Smooth muscle cell of the brain vasculature (primary cell): ENCODE measurements around the gene MAP3K4.

ENCODE experiments used
- DNase-seq: peaks from one replicate; pipeline ENCODE4 v3.0.0-alpha.2; 2012; ENCODE audit warnings: low read depth, low spot score

Gene MAP3K4, protein sequence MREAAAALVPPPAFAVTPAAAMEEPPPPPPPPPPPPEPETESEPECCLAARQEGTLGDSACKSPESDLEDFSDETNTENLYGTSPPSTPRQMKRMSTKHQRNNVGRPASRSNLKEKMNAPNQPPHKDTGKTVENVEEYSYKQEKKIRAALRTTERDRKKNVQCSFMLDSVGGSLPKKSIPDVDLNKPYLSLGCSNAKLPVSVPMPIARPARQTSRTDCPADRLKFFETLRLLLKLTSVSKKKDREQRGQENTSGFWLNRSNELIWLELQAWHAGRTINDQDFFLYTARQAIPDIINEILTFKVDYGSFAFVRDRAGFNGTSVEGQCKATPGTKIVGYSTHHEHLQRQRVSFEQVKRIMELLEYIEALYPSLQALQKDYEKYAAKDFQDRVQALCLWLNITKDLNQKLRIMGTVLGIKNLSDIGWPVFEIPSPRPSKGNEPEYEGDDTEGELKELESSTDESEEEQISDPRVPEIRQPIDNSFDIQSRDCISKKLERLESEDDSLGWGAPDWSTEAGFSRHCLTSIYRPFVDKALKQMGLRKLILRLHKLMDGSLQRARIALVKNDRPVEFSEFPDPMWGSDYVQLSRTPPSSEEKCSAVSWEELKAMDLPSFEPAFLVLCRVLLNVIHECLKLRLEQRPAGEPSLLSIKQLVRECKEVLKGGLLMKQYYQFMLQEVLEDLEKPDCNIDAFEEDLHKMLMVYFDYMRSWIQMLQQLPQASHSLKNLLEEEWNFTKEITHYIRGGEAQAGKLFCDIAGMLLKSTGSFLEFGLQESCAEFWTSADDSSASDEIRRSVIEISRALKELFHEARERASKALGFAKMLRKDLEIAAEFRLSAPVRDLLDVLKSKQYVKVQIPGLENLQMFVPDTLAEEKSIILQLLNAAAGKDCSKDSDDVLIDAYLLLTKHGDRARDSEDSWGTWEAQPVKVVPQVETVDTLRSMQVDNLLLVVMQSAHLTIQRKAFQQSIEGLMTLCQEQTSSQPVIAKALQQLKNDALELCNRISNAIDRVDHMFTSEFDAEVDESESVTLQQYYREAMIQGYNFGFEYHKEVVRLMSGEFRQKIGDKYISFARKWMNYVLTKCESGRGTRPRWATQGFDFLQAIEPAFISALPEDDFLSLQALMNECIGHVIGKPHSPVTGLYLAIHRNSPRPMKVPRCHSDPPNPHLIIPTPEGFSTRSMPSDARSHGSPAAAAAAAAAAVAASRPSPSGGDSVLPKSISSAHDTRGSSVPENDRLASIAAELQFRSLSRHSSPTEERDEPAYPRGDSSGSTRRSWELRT (N-terminal part only)

DNA sequence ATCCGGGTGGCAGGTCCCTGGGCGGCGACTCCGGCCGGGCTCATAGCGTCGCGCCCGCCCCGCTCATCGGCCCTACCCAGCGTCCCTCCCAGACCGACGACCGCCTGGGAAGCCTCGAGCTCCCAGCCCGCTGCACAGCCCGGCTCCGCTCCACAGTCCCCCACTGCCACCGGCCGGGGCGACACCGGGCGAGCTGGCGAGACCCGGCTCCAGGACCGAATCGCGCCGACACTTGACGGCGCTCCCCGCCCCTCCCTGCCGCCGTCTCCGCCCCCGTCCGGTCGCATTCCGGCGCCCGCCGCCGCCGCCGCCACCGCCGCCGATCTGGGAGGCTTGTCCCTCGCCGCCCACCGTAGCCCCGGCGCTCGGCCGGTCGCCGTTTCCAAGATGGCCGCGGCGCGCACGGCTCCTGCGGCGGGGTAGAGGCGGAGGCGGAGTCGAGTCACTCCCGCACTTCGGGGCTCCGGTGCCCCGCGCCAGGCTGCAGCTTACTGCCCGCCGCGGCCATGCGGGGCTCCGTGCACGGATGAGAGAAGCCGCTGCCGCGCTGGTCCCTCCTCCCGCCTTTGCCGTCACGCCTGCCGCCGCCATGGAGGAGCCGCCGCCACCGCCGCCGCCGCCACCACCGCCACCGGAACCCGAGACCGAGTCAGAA, at the start of gene MAP3K4:
Gene MAP3K4 (plus strand): TSS at position 364 of the 655 bp plus-strand sequence. CDS start 163 bp downstream, at position 527.
- no peak for DNase-seq

DNA sequence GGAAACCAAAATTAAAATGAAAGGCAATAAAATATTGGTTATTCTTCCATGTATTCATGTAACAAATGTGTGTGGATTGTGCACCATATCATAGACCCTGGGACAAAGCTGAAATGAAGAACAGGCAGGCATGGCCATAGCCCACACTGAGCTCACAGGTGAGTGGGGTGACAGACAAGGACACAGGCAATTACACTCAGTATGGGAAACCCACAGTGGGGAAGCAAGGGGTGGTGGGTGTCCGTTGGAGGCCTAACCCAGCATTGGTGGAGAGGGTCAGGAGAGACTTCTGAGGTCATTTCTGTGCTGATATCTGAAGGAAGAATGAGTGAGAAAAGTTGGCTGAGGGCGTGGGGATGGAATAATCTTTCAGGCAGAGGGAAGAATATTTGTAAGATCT, 47.6 kb upstream of the MAP3K4 start:
- no peak for DNase-seq

DNA sequence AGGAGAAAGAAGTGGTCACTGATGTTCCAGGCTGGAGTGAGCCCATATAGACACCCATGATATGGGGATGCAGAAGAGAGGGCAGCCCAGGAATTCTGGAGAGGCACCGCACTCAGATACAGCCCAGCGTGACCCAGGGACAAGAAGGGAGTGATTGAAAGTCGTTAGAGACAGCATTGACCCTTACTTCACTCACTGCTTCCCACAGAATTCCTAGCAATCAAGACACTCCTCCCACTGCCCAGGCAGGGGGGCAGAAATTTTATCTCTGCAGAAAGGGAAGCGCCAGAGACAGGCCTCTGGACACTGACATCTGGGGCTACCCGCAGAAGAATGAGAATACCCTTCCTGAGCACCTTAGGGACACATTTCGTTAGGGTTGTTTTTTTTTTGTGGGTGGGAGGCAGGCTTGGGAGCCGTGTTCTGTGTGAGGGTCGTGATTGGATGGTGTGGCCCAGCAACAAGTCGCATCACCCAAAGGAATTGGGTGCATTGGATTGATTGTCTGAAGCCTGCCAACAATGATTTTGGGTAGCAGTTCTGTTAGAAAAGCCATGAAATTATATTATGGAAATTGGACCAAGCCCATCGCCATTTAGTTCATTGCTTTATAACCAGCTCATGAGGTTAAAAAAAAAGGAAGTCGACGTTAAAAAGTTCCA, 45.9 kb upstream of the MAP3K4 start:
- DNase-seq, result no peak

DNA sequence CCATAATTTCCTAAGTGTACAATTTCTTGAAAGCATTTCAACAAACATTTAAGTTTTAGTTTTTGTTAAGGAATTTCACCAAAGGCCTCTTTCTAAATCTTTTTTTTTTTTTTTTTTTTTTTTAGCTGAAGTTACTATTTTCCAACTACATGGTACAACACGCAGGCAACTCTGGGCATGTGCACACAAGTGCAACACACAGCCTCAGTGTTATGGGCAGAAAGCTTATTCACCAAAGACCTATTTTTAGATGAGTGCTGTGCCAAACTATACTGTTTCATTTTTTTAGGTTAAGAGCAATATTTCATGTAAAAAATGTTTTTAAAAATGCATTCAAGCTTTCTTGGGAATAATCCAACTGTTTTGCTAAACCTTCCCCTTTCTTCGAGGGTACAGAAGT, 42.0 kb upstream of the MAP3K4 start:
- no peak for DNase-seq

DNA sequence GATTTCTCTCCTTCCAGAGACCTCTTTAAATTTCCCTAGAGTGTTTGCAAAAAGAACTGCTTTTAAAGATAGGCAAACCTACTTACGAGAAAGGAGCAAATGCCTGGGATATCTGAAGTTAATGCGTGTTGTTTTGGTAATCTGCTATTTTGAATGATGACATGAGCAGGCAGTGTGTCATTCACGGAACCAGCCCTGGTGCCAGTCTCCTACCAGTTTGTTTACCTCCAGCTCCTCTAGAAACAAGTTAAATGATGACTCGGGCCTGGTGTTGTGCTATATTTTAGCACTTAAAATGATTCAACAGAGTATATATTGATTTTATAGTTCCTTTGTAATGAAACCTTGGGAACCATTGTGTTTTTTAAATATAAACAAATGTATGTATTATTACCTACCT, 41.1 kb upstream of the MAP3K4 start:
- DNase-seq, result no peak

DNA sequence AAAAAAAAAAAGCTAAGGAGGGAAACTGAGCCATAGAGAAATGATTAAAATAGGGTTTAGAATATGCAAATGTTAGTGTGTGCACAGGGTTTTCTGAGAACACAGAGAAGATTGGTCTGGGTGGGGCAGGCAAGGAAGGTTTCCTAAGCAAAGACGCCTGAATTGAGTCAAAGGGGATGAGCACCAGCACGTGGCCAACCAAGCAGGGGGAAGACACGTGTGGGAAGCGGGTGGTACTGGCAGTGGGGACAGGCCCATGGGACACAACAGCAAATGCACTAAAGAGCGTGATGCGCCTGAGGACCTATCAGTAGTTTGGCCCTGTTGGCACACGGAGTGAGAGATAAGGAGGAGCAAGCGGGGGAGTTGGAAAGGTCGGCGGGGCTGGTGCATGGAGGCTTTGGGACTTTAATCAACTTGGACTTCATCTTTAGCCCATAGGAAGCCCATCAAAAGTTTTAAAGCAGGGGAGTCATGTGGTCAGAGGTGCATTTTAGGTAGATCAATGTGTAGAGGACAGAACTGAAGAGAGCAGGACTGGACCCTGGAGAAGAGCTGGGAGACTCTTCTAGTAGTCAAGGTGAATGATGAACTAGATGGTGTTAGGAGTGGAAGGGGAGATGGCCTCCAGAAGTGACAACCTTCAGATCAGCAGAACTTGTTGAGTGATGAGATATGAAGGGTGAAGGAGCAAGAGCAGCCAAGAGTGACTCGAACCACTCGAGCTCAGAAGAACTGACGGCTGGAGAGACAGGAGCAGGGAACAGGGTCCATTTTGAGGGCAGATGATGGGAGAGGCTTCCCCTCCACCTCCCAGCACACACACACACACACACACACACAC, 40.2 kb upstream of the MAP3K4 start:
- DNase-seq, result no peak

DNA sequence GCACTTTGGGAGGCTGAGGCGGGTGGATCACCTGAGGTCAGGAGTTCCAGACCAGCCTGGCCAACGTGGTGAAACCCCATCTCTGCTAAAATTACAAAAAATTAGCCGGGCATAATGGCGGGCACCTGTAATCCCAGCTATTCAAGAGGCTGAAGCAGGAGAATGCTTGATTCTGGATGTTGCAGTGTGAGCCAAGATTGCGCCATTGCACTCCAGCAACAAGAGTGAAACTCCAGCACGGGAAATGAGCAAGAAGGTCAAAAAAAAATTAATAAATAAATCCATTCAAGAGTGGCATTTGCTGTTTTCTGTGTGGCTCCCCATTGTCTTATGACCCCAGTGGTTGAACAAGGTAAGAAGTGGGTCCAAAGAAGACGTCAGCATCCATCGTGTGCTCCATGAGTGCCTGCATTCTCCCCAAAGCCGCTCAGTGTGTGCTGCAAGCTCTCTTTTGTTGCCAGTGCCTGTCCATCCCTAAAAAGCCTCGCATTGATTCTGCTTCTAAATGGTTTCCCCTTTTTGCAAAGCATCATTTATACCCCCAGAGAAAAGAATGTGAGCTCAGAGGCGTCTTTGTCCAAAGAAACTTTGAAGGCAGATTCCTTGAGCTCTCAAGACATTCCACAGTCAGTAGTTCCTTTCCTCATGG, 38.8 kb upstream of the MAP3K4 start:
- no peak for DNase-seq

DNA sequence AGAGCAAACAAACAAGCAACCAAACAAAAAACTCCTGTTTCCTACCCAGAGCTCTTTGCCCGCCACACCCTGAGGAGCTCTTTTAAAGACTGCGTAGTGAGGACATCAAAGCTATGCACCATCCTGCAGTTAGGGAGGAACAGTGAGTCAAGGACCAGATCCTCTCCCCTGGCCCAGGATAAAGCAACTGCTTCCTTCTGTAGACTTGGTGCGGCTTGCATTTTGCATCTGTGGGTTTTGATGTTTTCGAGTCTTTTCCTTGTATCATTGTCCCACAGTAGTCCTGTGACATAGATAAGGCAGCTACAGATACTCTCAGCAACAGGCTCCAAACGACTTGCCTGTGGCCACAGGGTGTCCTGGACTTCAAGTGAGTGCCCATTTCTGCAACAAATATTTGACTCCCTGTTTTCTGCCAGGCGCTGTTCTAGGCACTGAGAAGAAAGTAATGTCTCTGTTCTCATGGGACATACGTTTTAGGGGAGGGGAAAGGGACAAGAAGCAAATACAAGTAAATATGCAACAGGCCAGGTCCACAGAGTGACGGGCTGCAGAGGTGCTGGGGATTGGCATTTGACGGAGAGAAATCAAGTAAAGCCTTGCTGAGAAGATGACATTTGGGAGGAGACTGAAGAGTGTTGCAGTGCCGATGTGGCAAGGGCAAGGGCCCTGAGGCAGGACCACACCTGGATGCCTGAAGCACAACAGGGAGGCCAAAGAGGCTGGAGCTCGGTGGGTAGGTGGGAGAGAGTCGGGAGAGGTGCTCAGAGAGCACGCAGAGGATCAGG, 35.9 kb upstream of the MAP3K4 start:
- no peak for DNase-seq

DNA sequence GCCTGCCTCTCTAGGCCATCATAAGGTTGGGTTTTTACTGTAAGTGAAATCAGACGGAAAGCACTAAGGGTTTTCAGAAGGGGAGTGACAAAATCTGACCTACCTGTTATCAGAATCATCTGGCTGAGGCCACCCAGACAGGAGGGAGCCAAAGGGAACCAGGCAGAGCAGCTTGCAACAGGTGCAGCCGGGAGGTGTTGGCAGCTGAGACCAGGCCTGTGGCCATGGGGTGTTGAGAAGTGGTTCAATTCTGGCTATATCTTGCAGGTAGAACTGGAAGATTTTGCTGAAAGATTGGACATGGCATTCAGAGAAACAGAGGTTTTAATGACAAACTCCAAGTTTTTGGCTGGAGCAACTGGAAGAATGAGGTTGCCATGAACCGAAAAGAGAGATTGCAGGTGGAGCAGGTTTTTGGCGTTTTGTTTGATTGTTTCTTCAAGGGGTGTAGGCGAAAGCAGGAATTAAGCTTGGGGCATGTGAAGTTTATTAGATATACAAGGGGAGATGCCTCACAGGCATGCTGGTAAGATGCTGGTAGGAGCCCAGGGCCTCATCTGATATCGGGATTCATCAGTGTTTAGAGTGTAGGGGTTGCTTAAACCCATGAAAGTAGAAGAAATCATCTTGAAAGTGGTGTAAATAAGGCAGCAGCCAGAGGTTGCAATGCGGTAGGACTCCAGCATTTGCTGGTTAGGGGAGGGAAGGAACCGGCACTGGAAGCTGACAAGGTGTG, 35.1 kb upstream of the MAP3K4 start:
- no peak for DNase-seq

DNA sequence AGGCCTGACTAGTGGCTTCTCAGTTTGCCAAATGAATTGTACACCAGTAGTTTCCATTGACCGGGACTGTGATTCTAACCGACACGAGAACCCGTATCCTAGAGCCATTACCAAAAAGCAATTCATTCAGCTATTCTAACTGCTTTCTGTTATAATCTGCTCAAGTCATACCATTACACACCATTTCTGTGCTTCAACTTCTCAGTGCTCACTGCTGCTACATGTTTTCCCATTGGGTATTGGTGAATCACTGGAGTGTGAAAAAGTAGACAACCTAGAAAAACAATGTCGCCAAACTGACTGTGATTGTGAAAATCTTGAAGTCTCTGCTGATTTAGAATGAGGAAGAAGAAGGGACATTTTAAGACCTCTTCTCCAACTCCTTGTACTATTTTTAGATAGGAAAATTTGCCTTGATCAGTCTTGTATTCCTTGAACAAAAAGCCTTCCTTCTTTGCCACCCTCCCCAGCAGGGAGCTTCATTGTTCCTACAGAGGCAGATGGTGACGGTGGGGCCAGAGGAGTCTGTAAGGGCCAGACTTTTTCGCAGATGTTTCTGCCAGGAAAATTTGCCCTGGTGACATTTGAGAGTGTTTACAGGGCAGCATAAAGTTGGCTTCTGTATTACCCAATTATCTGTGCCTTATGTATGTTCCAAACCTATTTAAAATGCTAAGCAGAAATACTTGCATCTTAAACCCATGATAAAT, 31.7 kb upstream of the MAP3K4 start:
- no peak for DNase-seq

DNA sequence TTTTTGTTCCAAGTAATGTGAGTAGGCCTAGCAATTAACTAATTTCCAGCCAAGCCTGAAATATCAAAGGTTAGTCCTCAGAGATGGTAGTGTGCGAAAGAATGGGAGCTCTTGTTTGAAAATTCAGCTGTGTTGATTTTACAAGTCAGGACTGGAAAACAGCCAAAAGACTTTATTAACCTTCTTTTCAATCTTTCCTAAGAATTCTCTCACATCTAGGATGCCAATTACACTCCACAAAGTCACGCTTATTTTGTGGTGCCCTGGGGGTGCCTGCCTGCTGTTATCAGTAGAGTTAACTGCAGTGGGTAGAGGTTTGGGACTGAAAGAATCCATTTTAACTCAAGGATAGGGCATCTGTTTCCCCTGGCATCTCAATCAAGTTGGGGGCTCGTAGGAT, 30.7 kb upstream of the MAP3K4 start:
- DNase-seq, result no peak

DNA sequence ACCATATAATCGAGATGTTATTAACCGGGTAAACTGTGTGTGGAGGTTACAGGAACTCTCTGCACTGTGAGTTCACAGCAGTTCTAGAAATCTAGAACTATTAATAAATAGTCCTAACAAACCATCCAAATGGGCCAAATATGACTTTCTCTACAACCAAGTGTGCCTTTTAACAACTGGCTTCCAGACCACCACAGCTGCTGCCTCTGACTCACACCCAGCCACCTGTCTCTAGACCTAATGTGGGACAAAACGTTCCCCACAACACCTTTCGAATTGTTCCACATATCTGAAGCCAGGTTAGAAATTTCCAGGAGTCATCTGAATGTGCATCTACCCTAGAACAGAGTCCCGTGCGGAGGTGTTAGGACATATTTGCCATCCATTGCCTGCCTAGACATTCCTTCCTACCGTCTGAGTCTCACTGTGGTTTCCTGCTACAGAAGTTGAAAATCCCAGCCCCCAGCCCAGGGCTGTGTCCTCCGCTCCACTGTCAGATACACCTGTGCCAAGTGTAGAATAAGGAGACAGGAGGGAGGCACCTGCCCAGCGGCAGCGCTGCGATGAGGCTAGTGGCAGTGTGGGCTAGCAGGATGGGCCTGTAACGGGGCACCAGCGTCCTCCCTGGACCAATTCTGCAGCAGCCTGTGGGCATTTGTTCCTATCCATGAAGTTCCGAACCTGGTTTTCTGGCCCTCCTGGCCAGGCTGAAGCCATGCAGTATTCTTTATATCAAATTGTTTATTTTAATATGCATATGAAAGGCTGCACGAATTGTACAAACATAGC, 28.5 kb upstream of the MAP3K4 start:
- no peak for DNase-seq

DNA sequence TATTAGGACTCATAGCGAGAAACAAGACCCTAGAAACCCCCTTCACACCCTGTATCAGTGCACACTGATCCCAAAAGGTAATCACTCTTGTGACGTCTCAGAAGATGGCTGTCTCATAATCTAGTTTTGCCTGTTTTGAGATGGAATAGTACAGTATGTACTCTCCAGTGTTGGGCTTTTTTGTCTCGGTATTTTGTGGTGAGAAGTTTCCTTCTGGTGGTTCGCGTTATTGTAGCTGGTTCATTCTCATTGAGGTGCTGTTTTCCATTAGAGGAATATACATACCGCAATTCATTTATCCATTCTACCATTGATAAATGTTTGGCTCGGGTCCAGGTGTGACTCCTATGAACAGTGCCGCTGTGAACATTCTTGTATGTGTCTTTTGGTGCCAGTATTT, 27.9 kb upstream of the MAP3K4 start:
- DNase-seq, result no peak

DNA sequence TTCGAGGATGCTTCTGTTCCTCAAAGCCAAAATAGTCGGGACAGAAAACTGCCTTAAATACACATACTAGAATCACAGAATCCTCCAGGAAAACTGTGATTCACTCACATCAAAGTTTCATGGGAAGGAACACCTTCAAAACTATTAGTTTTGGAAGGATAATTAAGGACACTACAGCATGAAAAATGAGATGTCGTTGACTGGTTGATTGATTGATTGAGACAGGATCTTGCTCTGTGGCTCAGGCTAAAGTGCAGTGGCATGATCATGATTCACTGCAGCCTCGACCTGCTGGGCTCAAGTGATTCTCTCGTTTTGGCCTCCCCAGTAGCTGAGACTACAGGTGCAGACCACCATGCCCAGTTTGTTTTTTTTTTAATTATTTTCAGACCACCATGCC, 25.7 kb upstream of the MAP3K4 start:
- no peak for DNase-seq

DNA sequence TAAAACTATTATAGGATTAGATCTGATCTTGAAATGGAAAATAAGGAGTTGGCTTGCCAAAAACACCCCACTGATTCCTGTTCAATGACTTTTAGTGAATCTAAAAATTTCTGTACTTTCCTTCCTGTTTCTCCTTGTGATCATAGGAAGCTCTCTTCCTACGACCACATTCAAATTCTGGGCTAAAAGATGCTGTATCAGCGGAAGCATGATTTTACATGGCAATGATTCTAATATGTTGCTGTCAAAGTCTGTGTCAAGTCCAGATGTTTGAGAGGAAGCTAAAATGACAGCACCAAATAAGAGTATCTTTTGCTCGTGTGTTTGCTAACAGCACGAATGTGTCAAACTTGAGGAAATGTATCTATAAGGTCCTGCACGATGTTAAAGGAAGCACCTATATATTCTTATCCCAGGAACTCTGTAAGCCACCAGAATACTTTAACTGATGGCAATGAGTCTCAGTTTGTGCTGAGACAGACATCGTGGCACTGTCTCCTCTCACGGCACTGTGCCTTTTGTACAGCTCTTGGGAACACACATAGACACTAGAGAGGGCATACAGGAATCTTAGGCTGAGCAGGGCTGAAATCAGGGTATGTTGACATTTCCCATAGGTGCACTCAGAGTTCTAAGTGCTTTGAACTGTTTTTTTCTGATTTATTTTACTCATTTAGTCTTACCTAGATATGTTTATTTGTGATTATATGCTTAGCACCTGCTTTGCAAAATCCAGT, 24.9 kb upstream of the MAP3K4 start:
- DNase-seq, result no peak

DNA sequence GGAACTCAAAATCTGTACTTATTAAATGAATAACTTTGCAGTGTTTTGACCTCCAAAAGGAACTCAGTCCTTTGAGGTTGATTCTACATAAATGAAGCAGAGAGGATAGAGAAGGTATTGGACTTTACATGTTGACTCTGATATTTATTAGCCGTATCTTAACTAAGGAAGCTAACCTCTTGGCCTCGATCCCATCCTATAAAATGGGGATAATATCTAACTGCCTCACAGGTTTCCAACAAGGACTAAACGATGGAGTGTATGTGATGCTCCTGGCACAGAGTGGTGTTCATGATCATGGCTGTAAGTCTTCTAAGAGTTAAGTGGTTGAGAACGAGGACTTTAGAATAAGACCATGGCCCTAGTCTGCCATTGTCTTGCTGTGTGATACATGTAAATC, 24.2 kb upstream of the MAP3K4 start:
- DNase-seq, result no peak
